Measurements from ENCODE around the gene ZNF326.

- TF ChIP-seq CTCF (IDR thresholded peaks at IDR 0.05; ENCODE audit: insufficient read depth, low read length, poor library complexity, severe bottlenecking) (no peak), EZH2phosphoT487 (conservative IDR thresholded peaks at IDR 0.05; ENCODE audit: low read length) (no peak)
Observed at GRCh38 chr1:90083995-90084394, 89.1 kb downstream of the ZNF326 start.
